Measurements from ENCODE around the gene PTER. TPM values are rescaled to one million over a fixed set of nuclear protein-coding genes. Genes with fewer than 3 reads are reported as not detected.

The PTER gene, protein sequence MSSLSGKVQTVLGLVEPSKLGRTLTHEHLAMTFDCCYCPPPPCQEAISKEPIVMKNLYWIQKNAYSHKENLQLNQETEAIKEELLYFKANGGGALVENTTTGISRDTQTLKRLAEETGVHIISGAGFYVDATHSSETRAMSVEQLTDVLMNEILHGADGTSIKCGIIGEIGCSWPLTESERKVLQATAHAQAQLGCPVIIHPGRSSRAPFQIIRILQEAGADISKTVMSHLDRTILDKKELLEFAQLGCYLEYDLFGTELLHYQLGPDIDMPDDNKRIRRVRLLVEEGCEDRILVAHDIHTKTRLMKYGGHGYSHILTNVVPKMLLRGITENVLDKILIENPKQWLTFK
- 9.6 and 9.8 TPM in 2 replicates for total RNA-seq

DNA sequence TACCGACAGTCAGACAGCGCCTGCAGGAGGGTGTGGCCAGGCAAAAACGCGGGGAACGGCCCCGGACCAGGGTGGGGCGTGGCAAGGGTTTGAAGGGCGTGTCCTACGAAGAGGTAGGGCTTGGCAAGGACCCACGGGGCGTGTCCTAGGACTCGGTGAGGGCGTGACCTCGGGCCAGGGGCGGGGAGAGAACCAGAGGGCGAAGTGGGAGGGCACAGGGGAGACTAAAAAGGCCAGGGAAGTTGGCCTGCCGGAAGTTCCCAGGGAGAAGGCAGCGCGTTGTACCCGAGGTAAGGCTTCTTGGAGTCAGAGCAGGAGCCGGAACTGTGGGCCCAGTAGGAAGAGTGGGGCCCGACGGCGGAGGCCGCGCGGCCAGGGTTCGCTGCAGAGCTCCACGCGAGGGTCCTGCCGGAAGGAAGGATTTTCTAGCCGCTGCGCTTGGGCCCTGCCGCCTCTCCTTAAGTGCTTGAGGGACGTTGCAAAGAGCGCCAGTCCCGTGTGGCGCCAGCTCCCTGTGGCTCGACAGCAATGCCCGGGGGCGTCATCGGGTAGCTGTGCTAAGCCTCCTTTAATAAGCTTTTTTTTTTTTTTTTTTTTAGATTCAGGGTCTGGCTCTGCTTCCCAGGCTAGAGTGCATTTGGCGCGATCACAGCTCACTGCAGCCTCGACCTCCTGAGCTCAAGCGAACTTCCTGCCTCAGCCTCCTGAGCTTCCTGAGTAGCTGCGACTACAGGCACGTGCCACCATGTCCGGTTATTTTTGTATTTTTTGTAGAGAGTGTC, at the start of gene PTER:
Gene PTER (plus strand): TSS at position 253 of the 782 bp plus-strand sequence. CDS start 47,375 bp downstream, outside the sequence.
- intact Hi-C loops (cut with micrococcal nuclease): loop anchor here (1.0 to 5.0 kb wide), 12 partner anchors 242 to 1482 kb away; partner anchors contain the start of genes DCLRE1C, MINDY3, NMT2 and RPP38

DNA sequence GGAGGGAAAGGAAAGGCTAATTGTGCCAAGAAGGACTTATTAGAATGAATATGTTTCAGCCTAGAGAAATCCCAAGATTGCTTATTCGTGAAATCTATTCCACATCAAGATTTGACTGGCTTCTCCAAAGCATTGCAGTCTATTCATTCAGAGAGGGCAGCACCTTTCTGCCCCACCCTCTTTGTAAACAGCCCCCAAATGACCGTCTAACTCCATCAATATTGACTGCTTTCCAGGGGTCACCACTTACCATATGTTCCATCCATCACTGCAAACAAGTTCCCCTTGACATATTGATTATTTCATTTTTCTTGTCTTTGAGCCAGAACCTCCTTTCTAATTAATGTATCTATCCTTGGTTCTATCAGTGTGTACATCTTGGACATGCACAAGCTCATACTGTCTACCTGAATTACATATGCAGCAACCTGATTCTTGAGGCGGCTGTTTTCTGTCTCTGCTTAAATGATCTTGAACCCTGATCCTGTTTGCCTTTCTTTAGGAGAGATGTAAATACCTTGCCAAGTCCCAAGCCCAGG, 44.2 kb upstream of the PTER start:
- intact Hi-C loops (cut with micrococcal nuclease): no loop called here

DNA sequence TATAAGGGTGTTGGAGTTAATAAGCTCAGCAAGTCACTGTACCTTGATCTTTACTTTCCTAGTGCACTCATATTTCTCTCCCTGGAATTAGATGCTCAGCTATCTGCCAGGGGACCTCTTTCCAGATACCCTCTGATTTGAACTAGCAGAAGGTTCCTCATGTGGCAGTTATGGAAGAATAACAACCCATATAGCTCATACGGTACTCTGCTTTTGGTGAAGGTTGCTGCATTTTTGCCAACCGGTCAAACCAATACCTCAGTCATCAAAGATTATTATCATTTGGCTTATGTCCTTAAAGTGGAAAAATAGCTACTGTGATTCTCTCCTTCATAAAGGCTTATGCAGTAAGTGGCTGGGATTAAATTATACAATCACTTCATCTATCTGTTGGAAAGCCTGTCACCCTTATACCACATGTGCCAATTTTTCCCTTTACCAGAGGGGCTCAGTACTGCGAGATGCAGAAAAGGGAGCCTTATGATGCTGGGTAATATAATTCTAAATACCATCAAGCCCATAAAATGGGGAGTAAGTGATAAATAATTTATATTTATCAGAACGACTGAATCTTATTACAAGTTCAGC, 43.4 kb upstream of the PTER start:
- intact Hi-C loops (cut with micrococcal nuclease): no loop called here

DNA sequence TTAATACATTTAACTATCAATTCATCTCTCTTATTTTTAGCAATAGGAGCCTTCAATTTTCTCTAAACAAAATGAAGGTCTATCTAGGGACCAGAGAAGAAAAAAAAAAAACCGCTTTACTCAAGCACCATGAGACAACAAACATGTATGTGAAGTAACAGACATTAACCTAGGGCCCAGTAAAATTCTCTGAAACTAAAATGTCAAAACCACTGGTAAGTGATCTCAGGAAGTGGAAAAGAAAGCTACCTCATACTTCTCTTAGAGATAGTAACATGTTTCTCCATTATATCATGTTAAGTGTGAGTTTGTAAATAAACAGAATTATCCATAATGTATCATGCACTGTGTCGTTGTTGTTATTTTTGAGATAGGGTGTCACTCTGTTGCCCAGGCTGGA, 35.4 kb upstream of the PTER start:
- intact Hi-C loops (cut with micrococcal nuclease): no loop called here

DNA sequence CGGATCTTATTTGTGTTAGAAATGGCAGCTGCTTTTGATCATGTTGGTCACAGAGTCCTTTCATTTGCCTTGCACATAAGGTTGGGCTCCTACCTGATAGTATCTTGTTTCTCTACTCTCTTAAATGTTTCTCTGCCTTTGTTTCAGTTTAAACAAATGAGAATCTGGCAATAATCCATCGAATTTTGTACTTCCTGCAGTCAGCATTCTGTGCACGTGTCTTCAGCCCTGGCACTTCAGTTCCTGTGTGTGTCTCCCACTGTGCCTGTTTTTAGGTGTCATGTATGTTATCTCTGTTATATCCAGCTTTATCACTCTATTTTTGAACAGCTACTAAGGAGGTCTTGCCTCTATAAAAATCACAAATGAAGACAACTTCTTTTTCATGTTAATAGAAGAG, 28.4 kb upstream of the PTER start:
- intact Hi-C loops (cut with micrococcal nuclease): no loop called here

DNA sequence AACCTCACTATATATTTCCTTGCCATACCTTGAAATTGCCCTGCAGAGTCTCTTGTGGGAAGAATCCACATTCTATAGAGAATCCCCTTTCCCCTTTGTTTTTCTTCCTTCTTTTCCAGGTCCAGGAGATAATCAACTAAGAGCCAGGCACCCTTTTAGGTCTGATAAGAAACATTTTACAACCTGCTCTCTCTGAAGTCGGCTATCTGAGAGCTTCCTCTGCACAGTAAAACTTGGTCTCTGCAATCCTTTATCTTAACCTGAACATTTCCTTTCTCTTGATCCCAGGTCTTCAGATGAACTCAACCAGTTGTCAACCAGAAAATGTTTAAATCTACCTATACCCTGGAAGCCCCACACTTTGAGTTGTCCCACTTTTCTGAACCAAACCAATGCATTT, 19.5 kb upstream of the PTER start:
- intact Hi-C loops (cut with micrococcal nuclease): no loop called here

DNA sequence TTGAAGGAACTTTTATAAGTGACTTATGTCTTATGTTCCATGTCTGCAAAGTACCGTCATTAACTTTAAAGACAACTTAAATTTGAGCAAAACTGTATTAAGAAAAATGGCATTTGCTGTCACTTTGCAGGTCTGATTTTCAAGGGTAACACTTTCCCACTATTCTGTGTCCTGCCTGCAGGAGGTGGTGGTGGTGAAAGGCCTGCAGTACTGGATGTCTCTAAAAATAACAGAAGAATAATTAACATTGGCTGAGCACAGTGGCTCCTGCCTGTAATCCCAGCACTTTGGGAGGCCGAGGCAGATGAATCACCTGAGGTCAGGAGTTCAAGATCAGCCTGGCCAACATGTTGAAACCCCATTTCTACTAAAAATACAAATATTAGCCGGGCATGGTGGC, 13.2 kb upstream of the PTER start:
- intact Hi-C loops (cut with micrococcal nuclease): no loop called here

DNA sequence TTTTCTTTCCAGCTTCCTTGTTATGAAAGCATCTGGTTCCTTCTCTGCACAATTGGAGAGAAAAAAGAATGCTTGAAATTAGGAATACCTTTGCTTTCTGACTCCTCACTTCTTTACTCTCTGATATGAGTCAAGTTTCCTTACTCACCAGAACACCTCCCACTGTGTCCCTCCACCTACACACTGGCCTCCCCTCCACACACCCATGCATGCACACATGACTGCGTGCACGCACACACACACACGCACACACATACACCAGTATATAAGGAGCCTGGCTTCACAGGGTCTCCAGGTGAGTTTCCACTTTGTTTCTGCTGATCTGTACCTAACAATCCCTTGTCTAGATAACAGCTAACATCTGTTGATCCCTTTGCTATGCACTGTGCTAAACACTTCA, 11.4 kb upstream of the PTER start:
- intact Hi-C loops (cut with micrococcal nuclease): no loop called here

DNA sequence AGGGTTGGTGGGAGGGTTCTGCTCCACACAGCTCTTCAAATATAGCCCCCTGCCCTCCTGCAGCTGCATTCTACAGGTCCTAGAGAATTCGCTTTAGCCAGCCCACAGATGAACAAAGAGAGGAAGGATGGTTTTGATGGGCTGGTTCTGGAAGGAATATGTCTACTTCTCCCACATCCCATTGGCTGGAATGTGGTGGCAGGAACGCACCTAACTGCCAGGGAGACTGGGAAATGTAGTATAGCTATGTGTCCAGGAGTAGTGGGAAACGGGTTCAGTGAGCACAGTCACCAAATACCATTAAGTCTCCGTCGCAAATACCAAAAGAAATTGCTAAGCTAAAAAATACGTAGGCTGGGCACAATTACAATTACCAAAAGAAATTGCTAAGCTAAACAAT, 7.3 kb upstream of the PTER start:
- intact Hi-C loops (cut with micrococcal nuclease): no loop called here

DNA sequence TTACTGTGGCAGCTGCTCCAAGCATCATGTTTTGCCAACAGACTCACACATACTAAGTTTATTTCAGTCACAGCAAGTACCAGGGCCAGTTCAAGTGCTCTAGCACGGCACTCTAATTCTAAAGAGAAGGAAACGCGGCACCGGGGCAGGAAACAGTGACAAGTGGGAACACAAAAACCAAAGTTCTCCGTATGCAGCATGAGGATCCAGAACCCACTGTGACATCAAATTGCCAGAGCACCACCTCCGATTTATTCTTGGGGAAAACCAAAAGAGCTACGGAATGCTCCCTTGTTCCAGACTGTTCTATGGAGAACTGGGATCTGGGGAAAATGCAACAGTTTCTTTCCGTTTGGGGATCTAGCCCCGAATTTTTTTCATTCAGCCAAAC, 448 bp upstream of the PTER start:
- intact Hi-C loops (cut with micrococcal nuclease): loop anchor here (1.0 to 5.0 kb wide), 11 partner anchors 241 to 1482 kb away; partner anchors contain the start of genes DCLRE1C, MINDY3, NMT2 and RPP38

DNA sequence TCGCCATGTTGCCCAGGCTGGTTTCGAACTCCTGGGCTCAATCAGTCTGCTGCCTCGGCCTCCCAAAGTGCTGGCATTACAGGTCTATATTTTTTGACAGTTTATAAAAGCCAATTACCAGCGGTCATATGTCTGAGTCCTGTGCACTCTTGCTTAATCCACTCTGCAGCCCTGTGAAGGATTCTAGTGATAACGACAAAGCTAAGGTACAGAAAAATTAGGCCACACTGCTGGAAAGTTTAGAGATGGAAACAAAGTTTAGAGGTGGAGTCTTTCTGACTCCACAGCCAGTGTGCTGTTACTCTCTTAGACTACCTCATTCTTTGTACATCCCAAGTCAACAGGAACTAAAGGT, 707 bp downstream of the PTER start:
- intact Hi-C loops (cut with micrococcal nuclease): loop anchor here (1.0 to 5.0 kb wide), 6 partner anchors 341 to 1483 kb away; partner anchors contain the start of genes DCLRE1C and RPP38

DNA sequence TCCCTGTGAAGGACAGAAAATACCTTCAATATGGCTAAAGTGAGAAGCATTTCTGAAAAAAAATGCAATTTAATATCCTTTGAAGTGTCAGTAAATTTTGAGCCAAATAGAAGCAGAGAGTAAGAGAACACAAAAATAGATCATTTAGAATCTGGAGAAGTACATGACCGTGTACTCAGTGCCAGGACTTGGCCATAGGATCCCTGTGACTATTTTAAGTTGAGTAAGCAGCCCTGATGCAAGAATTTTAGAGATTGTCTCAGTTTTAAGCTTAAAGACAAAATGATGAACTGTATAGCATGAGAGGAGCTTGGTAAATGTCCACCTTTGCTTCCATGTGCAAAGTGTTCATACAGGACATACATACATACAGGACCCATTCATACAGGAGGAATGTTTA, 2.5 kb downstream of the PTER start:
- intact Hi-C loops (cut with micrococcal nuclease): loop anchor here (5.0 kb wide), 1 partner anchor 988 kb away; no protein-coding TSS in a partner anchor

DNA sequence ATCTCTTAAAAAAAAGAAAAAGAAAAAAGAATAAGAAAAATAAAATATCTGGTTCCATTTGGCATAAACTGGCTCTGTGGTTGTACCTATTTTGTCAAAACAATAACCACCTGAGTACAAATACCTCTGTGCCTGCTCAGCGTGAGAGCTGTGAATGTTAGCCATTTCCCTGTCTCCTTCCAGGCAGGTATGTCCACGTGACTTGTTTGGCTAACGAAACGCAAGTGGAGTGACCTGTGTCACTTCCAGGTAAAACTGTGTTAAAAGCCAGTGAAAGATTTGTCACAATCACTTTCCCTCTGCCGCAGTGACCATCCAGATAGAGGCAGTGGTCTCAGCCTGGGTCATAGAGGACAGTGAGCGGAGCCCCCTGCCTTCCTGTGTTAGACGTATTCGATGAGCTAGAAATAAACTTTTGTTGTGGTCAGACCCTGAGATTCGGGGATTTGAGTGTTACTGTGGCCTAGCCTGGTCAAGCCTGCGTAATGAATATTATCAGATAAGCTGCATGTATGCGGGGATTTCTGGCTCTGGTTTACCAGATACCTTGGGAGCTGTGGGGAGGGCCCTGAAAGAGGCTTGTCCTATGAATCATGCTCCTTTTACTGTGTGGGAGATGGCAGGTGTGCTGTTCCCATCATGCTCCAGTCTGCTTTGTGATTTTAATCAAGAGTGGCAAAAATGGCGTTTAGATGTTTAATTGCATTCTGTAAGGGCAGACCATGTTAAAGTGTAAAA, 3.8 kb downstream of the PTER start:
- intact Hi-C loops (cut with micrococcal nuclease): no loop called here

DNA sequence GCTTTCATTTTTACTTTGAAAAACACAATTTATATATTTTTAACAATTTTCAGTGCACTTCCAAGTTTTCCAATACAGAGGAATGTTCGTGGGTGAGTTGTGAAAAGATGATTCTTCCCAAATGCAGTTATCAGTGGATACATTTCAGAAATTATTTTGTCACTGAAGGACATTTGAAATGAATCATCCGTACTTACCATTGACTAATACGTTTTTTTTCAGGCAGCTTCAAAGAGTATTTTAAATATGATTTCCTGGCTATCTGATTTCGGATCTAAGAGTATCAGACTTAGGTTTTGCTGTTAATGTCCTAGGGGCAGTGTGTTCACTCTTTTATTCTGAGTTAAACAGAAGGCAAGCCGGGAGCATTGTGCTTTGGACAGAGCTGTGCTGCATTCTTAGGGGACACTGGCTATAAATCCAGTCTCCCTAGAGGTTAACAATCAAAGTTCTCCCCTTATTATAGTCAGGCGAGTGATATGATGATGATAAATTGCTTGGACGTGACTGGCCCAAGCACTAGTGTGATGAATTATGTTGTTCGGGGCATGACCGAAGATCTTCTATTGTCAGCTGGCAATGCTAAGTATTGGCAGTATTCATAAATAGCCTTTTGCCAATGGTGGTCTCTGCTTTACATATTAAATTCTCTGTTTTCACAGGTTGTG, 4.5 kb downstream of the PTER start:
- intact Hi-C loops (cut with micrococcal nuclease): no loop called here

DNA sequence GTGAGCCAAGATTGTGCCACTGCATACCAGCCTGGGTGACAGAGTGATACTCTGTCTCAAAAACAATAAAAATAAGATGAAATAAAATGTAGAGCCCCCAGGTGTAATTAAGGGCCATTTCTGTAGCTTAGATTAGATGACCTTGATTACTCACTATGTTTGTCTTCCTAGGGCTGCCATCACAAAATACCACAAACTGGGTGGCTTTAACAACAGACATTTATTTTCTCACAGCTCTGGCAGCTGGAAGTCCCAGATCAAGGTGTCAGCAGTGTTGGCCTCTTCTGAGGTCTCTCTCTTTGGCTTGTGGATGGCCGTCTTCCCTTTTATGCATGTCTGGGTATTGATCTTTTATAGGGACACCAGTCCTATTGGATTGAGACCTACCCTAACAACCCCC, 6.1 kb downstream of the PTER start:
- intact Hi-C loops (cut with micrococcal nuclease): no loop called here

DNA sequence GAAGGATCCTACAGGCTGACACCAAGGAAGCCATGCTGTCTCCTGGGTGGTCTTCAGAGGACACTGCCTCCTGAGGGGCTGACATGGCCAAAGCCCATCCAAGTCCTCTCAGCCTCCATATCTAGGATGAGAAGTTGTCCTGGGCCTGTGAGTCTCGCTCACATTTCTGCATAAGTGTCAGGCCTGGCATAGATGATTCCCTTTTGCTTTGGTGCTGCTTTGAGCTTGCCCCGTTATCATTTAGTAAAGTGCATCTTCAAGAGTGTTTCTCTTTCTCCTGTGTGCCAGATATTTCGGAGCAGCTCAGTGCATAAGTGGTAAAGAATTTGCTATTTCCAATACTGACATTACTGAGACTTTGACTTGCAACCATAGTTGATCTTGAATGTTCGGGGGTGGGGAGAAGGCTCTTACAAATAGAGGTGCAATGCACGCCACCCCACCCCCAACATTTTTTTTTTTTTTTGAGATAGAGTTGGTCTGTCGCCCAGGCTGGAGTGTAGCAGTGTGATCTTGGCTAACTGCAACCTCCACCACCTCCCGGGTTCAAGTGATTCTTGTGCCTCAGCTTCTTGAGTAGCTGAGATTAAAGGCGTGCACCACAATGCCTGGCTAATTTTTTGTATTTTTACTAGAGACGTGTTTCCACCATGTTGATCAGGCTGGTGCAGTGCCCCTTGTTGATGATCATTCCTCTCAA, 9.1 kb downstream of the PTER start:
- intact Hi-C loops (cut with micrococcal nuclease): no loop called here

DNA sequence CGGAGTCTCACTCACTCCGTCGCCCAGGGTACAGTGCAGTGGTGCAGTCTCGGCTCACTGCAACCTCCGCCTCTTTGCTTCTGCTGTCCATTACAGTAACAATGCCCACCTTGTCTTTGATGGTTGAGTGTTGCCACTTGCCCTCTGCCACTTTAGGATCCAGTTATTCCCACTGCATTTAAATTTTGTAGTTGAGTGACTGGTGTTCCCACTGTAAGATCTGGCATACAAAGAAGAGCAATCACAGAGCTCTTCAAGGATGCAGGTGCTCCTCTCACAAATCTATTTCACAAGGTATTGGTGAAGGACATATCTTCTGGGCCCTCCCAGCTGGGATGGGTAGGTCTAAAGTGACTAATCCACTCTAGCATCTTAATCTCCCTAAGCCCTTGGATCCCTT, 12.6 kb downstream of the PTER start:
- intact Hi-C loops (cut with micrococcal nuclease): no loop called here

DNA sequence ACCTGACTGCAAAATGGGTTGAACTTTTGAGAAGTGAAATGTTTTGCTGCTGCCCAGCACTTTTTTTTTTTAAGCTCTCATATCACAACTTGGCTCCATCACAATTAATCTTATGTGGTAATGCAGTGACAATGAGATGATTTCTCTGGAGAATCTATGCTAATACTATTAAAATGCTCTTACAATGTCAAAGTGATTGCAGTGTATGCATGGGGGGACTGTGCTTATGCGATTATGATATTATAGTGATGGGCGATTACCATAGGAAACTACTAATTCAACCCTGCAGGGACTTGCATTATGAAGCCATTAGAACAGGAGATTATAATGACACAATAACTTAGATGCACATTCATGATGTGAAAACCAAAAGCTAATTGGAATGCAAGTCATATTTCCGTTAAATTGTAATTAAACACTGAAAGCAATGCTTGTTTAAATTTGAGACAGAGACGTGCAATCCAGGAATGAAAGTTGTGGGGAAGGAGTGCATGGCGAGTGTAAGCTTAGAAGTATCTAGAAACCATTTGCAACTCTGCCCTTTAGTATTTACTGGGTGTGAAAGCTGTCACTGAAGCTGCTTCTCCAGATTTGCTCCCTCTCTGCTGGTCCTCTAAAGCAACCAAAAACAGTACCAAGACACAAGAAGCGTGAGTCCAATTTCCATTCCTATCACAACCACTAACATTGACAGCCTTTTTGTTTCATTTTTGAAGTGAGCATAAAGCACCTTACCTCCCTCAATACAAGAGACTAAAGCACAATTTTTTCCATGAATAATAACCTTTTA, 21.6 kb downstream of the PTER start:
- intact Hi-C loops (cut with micrococcal nuclease): no loop called here

DNA sequence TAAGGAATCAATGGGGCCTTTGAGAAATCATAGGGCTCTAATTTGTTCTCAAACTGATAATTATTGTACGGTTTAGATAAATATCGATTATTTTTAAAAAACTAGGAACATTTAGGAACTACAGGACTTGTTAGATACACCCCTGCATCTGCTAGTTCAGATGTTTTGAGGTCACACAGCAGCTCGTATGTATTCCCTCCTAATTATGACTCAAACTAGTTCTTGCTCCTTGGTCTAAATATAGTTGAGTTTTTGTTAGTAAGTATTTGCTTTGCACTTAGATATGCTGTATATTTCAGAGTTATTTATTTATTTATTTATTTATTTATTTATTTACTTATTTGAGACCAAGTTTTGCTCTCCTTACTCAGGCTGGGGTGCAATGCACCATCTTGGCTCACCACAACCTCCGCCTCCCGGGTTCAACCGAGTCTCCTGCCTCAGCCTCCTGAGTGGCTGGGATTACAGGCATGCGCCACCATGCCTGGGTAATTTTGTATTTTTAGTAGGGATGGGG, 22.7 kb downstream of the PTER start:
- intact Hi-C loops (cut with micrococcal nuclease): no loop called here
